Measurements from ENCODE around the gene TMA7. TPM values are rescaled to one million over a fixed set of nuclear protein-coding genes. Genes with fewer than 3 reads are reported as not detected.
A peak's percentile ranks its signal among the peaks of the same experiment; 100 is the strongest.
"Not testable (repeated sequence)": the region's sequence is repeated elsewhere in the genome, so short reads cannot be mapped to it uniquely, and the experiment has no call there.

TMA7 gene
- total RNA-seq, 2 experiments from 2014 or later: 260 to 324 TPM

- POLR2A ChIA-PET: not testable (repeated sequence)
- peaks cover 32% of the 10 kb centered on the region for H3K36me3 Mint-ChIP-seq (ENCODE audit: low read depth)
Measured at GRCh38 chr3:48461767-48462166, 21.7 kb downstream of the TMA7 start.

GRCh38 chr3:48463703-48464102 is 23.6 kb downstream of the TMA7 start:
- Mint-ChIP-seq H3K9me3 (ENCODE audit: low read depth) (no peaks in the 10 kb centered on the region), H3K4me1 (peaks cover 27% of the 10 kb centered on the region), H3K27ac (no peak overlapping the region), H3K36me3 (ENCODE audit: low read depth) (peaks cover 45% of the 10 kb centered on the region), H3K27me3 (no peaks in the 10 kb centered on the region), H3K4me3 (no peak overlapping the region)
- ATAC-seq: no peak
- CTCF ChIA-PET: interaction anchor here (0.7 to 2.8 kb wide), 5 partner anchors 10 to 163 kb away, joined by 3 to 6 read pairs (median 3); no protein-coding TSS in a partner anchor
- POLR2A ChIA-PET: no interaction called here
- no peak for DNase-seq
- intact Hi-C loops (cut with DNase I, micrococcal nuclease): no loop called here

More at GRCh38 chr3:48461767-48462166, 21.7 kb downstream of the TMA7 start:
- CTCF ChIA-PET: interaction anchor here (0.6 to 1.3 kb wide), 3 partner anchors 16 to 274 kb away, joined by 3 to 4 read pairs (median 3); partner anchors contain the start of gene CDC25A
- H3K4me1 Mint-ChIP-seq: peaks cover 10% of the 10 kb centered on the region
- ATAC-seq; H3K27me3 Mint-ChIP-seq; intact Hi-C loops (cut with DNase I, micrococcal nuclease); H3K9me3 Mint-ChIP-seq (ENCODE audit: low read depth); H3K4me3 Mint-ChIP-seq; H3K27ac Mint-ChIP-seq; DNase-seq: not testable (repeated sequence)

GRCh38 chr3:48464713-48465221 is 24.7 kb downstream of the TMA7 start:
- intact Hi-C loops (cut with DNase I, micrococcal nuclease): loop anchor here in 1 of 2 experiments (5.0 kb wide), 1 partner anchor 83 kb away; no protein-coding TSS in a partner anchor
- ChIA-PET CTCF (interaction anchor here (2.8 kb wide), 1 partner anchor 64 kb away, joined by 6 read pairs; no protein-coding TSS in a partner anchor), POLR2A (no interaction called here)
- no peak for DNase-seq
- Mint-ChIP-seq H3K27me3 (no peaks in the 10 kb centered on the region), H3K4me1 (peaks cover 38% of the 10 kb centered on the region), H3K27ac (no peak overlapping the region), H3K36me3 (ENCODE audit: low read depth) (peaks cover 53% of the 10 kb centered on the region), H3K4me3 (no peak overlapping the region), H3K9me3 (ENCODE audit: low read depth) (no peaks in the 10 kb centered on the region)
- ATAC-seq: no peak

DNA sequence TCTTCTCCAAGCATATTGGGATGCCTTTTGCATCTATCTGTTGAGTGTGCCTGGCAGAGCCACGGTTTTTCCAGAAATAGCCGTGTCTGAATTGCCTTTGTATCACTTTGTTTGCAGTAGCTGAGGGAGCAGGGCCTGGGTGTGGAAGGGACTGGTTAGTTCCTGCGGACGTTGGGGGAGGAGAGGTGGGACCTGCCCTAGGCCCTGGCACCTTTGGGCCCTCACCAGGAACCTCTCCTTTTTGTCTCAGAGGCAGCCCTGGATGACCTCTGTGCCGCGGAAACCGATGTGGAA is 25.1 kb downstream of the TMA7 start:
- peaks cover 41% of the 10 kb centered on the region for H3K4me1 Mint-ChIP-seq
- H3K27me3 Mint-ChIP-seq: no peaks in the 10 kb centered on the region
- DNase-seq: no peak
- peak overlapping the region; percentile 93 for H3K4me3 Mint-ChIP-seq
- intact Hi-C loops (cut with DNase I, micrococcal nuclease): loop anchor here in 1 of 2 experiments (5.0 kb wide), 1 partner anchor 82 kb away; no protein-coding TSS in a partner anchor
- ATAC-seq: no peak
- H3K9me3 Mint-ChIP-seq (ENCODE audit: low read depth): no peaks in the 10 kb centered on the region
- H3K36me3 Mint-ChIP-seq (ENCODE audit: low read depth): peaks cover 55% of the 10 kb centered on the region
- CTCF ChIA-PET: no interaction called here
- peak overlapping the region; percentile 96 for H3K27ac Mint-ChIP-seq
- POLR2A ChIA-PET: interaction anchor here (0.6 kb wide), 1 partner anchor 29 kb away, joined by 3 read pairs; no protein-coding TSS in a partner anchor

GRCh38 chr3:48465531-48466378 is 25.7 kb downstream of the TMA7 start:
- peaks cover 50% of the 10 kb centered on the region for H3K36me3 Mint-ChIP-seq (ENCODE audit: low read depth)
- H3K4me3 Mint-ChIP-seq: peak overlapping the region; percentile 93
- ChIA-PET CTCF (interaction anchor here (0.8 to 1.7 kb wide), 3 partner anchors 29 to 83 kb away, joined by 4 to 8 read pairs (median 8); no protein-coding TSS in a partner anchor), POLR2A (interaction anchor here (0.6 to 1.0 kb wide), 2 partner anchors 29 to 91 kb away, joined by 3 to 5 read pairs; partner anchors contain the start of gene PFKFB4)
- intact Hi-C loops (cut with DNase I, micrococcal nuclease): loop anchor here (1.0 to 5.0 kb wide), 5 partner anchors 19 to 93 kb away; partner anchors contain the start of genes ATRIP (in 1 of the 2), CCDC51 (in 1 of the 2) and TMA7 (in 1 of the 2)
- peak; percentile 90 for DNase-seq
- ATAC-seq: peak; percentile 92
- H3K27ac Mint-ChIP-seq: peak overlapping the region; percentile 96
- no peaks in the 10 kb centered on the region for H3K9me3 Mint-ChIP-seq (ENCODE audit: low read depth)
- H3K4me1 Mint-ChIP-seq: peaks cover 46% of the 10 kb centered on the region
- no peaks in the 10 kb centered on the region for H3K27me3 Mint-ChIP-seq

GRCh38 chr3:48466386-48467109 is 26.5 kb downstream of the TMA7 start:
- peaks cover 50% of the 10 kb centered on the region for H3K4me1 Mint-ChIP-seq
- H3K4me3 Mint-ChIP-seq: peak overlapping the region; percentile 93
- intact Hi-C loops (cut with DNase I, micrococcal nuclease): loop anchor here (1.0 to 5.0 kb wide), 5 partner anchors 20 to 92 kb away; partner anchors contain the start of genes ATRIP (in 1 of the 2), CCDC51 (in 1 of the 2) and TMA7 (in 1 of the 2)
- H3K9me3 Mint-ChIP-seq (ENCODE audit: low read depth): no peaks in the 10 kb centered on the region
- ATAC-seq: peak; percentile 43
- DNase-seq: peak; percentile 56
- ChIA-PET CTCF (interaction anchor here (0.8 to 1.7 kb wide), 5 partner anchors 20 to 90 kb away, joined by 3 to 8 read pairs (median 4); partner anchors contain the start of genes ATRIP and PFKFB4), POLR2A (interaction anchor here (1.0 kb wide), 1 partner anchor 90 kb away, joined by 5 read pairs; the partner anchor contains the start of gene PFKFB4)
- no peaks in the 10 kb centered on the region for H3K27me3 Mint-ChIP-seq
- H3K36me3 Mint-ChIP-seq (ENCODE audit: low read depth): peaks cover 44% of the 10 kb centered on the region
- H3K27ac Mint-ChIP-seq: peak overlapping the region; percentile 96

DNA sequence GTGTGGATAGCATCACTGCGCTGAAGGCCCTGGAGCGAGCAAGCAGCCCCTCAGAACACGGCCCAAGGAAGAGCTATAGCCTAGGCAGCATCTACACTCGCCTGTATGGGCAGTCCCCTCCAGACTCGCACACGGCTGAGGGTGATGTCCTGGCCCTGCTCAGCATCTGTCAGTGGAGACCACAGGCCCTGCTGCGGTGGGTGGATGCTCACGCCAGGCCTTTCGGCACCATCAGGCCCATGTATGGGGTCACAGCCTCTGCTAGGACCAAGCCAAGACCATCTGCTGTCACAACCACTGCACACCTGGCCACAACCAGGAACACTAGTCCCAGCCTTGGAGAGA is 27.0 kb downstream of the TMA7 start:
- POLR2A ChIA-PET: interaction anchor here (1.0 kb wide), 1 partner anchor 90 kb away, joined by 5 read pairs; the partner anchor contains the start of gene PFKFB4
- intact Hi-C loops (cut with DNase I, micrococcal nuclease): loop anchor here in 1 of 2 experiments (5.0 kb wide), 1 partner anchor 80 kb away; no protein-coding TSS in a partner anchor
- peak; percentile 5 for ATAC-seq

DNA sequence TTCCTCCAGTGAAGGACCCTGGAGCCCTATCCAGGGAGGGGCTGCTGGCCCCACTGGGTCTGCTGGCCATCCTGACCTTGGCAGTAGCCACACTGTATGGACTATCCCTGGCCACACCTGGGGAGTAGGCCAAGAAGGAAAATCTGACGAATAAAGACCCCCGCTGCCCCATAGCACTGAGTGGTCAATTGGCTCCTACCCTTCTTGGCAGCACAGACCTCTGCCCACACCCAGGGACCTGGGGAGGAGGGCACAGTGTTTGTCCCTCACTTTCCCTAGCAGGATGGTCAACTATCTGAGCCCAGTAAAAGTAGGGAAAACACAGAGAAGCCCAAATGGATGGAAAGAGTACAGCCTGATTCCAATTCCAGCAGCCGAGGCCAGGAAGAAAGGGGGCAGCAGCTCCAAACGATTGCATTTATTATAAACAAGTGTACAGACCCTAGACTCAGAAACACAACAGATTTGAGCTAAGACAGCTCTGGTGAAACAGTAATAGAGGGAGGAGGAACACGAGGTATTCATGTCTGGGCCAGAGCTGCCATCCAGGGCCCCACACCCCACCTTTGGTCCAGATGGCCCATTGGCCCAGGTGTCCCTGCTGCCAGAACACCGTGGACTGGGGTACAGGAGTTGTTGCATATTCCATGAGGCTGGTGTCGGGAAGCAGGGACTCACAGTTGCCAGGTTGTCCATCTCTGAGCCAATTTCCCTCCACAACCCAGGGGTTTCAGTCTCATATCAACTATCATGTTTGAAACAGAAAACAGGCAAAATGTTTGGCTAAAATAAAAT is 27.6 kb downstream of the TMA7 start:
- intact Hi-C loops (cut with DNase I, micrococcal nuclease): loop anchor here in 1 of 2 experiments (5.0 kb wide), 1 partner anchor 80 kb away; no protein-coding TSS in a partner anchor
- no peak for DNase-seq
- no peak for ATAC-seq
- Mint-ChIP-seq H3K36me3 (ENCODE audit: low read depth) (peaks cover 44% of the 10 kb centered on the region), H3K27ac (peak overlapping the region; percentile 96), H3K4me1 (peaks cover 50% of the 10 kb centered on the region), H3K4me3 (peak overlapping the region; percentile 93), H3K27me3 (no peaks in the 10 kb centered on the region), H3K9me3 (ENCODE audit: low read depth) (no peaks in the 10 kb centered on the region)
- POLR2A ChIA-PET: no interaction called here
- CTCF ChIA-PET: interaction anchor here (1.4 to 1.7 kb wide), 3 partner anchors 31 to 89 kb away, joined by 3 to 8 read pairs (median 8); partner anchors contain the start of gene PFKFB4

More for the DNA sequence above, 27.0 kb downstream of the TMA7 start:
- CTCF ChIA-PET: interaction anchor here (0.9 to 1.7 kb wide), 4 partner anchors 20 to 90 kb away, joined by 3 to 8 read pairs (median 6); partner anchors contain the start of genes ATRIP and PFKFB4
- Mint-ChIP-seq H3K4me3 (peak overlapping the region; percentile 93), H3K27ac (peak overlapping the region; percentile 96), H3K4me1 (peaks cover 50% of the 10 kb centered on the region), H3K9me3 (ENCODE audit: low read depth) (no peaks in the 10 kb centered on the region), H3K36me3 (ENCODE audit: low read depth) (peaks cover 44% of the 10 kb centered on the region), H3K27me3 (no peaks in the 10 kb centered on the region)
- no peak for DNase-seq

DNA sequence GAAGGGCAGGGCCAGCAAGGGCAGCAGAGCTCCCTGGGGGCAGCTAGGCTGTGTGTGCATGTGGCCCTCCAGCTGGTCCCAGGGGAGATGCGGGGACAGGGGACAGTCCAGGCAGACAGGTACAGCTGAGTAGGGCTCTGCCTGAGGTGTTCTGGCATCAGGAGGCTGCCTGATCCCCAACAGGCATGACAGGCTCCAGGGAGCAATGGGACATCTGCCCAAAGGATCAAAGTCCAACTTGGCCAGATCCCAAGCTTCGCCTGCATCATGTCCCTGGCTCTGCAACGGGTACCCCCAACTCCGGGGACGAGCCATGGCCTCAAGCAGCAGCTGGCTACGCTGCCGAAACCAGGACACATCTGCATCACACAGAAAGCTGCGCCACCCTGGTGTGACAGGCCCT is 28.3 kb downstream of the TMA7 start:
- CTCF ChIA-PET: interaction anchor here (1.4 to 1.5 kb wide), 2 partner anchors 68 to 88 kb away, joined by 3 read pairs; partner anchors contain the start of gene PFKFB4
- DNase-seq (no peak), ATAC-seq (no peak)
- Mint-ChIP-seq H3K27ac (peak overlapping the region; percentile 96), H3K4me3 (peak overlapping the region; percentile 93), H3K9me3 (ENCODE audit: low read depth) (no peaks in the 10 kb centered on the region), H3K4me1 (peaks cover 52% of the 10 kb centered on the region), H3K27me3 (no peaks in the 10 kb centered on the region), H3K36me3 (ENCODE audit: low read depth) (peaks cover 44% of the 10 kb centered on the region)
- POLR2A ChIA-PET: no interaction called here
- intact Hi-C loops (cut with DNase I, micrococcal nuclease): loop anchor here in 1 of 2 experiments (5.0 kb wide), 1 partner anchor 79 kb away; no protein-coding TSS in a partner anchor

Data from activated CD4-positive, alpha-beta T cell treated with anti-CD3 and anti-CD28 coated beads for 36 hours (primary cell).